GM21723 (cell line): ENCODE measurements around the gene TMC3.
"Not testable (repeated sequence)": the region's sequence is repeated elsewhere in the genome, so short reads cannot be mapped to it uniquely, and the experiment has no call there.

Experiments
- ATAC-seq: cut with Tn5 transposase; IDR thresholded peaks from one replicate; pipeline ENCODE4 v1.9.1; 2021; ENCODE audit warnings: mild to moderate bottlenecking, moderate library complexity; ENCODE audit not compliant: unreplicated experiment

Gene TMC3

GRCh38 chr15:81373775-81374395 is at the start of gene TMC3:
TMC3 (minus strand) TSS chr15:81374213; CDS start chr15:81374077, 136 bp downstream.
- no peak for ATAC-seq

GRCh38 chr15:81421461-81421860 is 47.4 kb upstream of the TMC3 start:
- ATAC-seq: no peak

- no peak for ATAC-seq
These were observed 45.4 kb upstream of the TMC3 start for GRCh38 chr15:81419332-81419943.

GRCh38 chr15:81418891-81419290 is 44.9 kb upstream of the TMC3 start:
- ATAC-seq: no peak

- no peak for ATAC-seq
These were observed 44.4 kb upstream of the TMC3 start for GRCh38 chr15:81418444-81418843.

GRCh38 chr15:81414274-81414968 is 40.4 kb upstream of the TMC3 start:
- not testable (repeated sequence) for ATAC-seq

- ATAC-seq: no peak
These were observed 39.8 kb upstream of the TMC3 start for GRCh38 chr15:81413851-81414250.

- ATAC-seq: no peak
These were observed 38.1 kb upstream of the TMC3 start for GRCh38 chr15:81411969-81412633.

- no peak for ATAC-seq
These were observed 37.0 kb upstream of the TMC3 start for GRCh38 chr15:81411051-81411450.

- ATAC-seq: no peak
These were observed 36.3 kb upstream of the TMC3 start for GRCh38 chr15:81410318-81410753.

GRCh38 chr15:81407718-81408117 is 33.7 kb upstream of the TMC3 start:
- ATAC-seq: no peak

GRCh38 chr15:81407176-81407575 is 33.2 kb upstream of the TMC3 start:
- ATAC-seq: no peak

GRCh38 chr15:81400640-81401236 is 26.7 kb upstream of the TMC3 start:
- ATAC-seq: no peak

- ATAC-seq: no peak
These were observed 25.0 kb upstream of the TMC3 start for GRCh38 chr15:81398910-81399551.

GRCh38 chr15:81398456-81398855 is 24.4 kb upstream of the TMC3 start:
- ATAC-seq: no peak

- ATAC-seq: no peak
These were observed 20.6 kb upstream of the TMC3 start for GRCh38 chr15:81394603-81395002.

- no peak for ATAC-seq
These were observed 17.6 kb upstream of the TMC3 start for GRCh38 chr15:81391657-81392056.

- ATAC-seq: no peak
These were observed 14.4 kb upstream of the TMC3 start for GRCh38 chr15:81388436-81388770.

- ATAC-seq: no peak
These were observed 13.8 kb upstream of the TMC3 start for GRCh38 chr15:81387621-81388435.

- ATAC-seq: no peak
These were observed 12.9 kb upstream of the TMC3 start for GRCh38 chr15:81386947-81387346.
